COLO668 (cell line): ENCODE measurements around the gene TBC1D2B.
A peak's percentile ranks its signal among the peaks of the same experiment; 100 is the strongest.
"Not testable (repeated sequence)": the region's sequence is repeated elsewhere in the genome, so short reads cannot be mapped to it uniquely, and the experiment has no call there.

Experiments
- DNase-seq: peaks from one replicate; lab custom pipeline; 2025; ENCODE audit not compliant: unreplicated experiment; lab: John Stamatoyannopoulos, UW

The TBC1D2B gene

DNA sequence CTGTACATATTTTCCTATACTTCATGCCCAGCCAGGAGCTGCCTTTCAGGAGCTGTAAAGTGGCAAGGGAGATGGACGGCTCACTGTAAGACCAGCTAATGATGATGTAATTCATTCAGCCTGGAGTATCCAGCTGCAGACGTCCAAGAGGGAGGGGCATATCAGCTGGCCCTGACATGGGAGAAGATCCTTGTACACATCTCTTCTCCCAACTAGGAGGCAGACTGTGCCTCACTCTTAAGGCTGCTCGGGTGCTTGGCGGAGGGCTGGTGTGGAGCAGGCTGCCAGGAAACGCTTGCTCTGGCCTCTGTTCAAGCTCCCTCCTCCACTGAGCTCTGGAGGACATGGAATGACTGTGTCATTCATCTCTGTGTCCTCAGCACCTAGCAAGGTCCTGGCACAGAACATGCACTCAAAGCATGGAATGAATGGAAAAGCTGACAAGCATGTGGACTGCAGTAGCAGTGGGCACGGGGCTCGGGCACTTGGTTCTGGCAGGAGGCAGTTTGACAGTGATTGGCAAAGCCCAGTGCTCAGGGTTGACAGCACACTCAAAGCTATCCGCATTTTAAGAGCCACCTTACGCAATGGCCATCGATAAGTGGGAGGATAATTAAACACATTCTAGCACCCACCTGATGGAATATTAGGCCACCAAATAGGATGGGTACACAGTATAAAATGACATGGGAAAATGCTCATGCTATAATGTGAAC lies 72.4 kb downstream of the TBC1D2B start:
- peak; percentile 69 for DNase-seq

DNA sequence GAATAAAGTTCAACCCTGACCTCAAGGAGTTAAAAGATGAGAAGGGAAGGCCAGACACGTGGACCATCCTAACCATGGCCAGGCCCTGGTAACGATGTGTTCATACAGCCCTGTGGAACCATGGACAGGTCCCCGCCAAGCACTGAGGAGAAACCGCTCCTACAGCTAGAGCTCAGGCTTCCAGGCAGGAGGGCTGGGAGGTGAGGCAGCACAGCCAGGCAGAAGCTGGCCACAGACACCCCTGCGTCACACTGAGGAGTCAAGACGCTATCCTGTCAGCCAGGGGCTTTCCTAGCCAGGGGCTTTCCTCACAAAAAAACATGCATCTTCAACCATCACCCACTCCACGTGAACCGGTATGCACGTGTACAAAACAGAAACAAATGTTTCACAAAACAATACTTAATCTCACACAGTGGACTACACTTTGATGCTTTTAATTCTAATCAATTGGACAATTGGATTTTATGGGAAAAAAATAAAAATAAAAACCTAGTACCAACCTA lies 73.2 kb downstream of the TBC1D2B start:
- DNase-seq: peak; percentile 35

DNA sequence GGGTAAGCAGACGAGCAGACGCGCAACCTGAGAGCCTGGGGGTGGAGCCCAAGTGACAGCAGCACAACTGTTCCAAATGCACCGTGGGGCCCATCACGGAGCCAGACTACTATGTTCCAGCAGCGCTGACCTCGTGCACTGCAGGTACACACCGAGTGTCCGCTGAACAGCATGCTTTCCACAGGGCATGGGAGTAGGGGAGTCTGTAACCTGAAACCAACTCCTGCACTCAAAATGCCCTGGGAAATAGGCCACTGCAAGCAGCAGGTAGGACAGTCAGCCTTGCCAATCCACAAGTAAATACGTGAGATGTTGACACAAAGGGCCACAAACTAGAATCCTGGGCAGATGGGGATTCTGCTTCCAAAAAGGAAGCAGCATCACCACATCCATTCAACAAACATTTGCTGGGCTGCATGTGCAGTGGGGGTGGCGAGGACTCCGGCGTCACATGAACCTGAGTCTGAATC lies 73.9 kb downstream of the TBC1D2B start:
- DNase-seq: peak; percentile 88

DNA sequence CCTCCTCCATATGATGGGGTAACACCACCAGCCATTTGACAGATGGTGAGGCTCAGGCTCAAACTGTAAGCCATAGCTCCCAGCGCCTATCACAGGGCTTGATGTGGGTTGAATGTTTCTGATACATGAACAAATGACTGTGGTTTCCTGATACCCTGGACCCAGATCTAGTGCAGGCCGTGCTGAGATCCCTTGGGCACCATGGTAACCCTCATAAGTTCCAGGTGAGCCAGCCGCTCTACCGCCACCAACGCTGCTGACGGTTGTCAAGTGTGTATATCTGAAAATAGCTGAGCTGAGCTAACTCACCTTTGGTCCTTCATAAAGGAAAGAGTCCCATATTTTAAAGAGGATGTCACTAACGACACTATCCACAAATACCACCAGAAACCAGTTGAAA lies 74.5 kb downstream of the TBC1D2B start:
- no peak for DNase-seq

DNA sequence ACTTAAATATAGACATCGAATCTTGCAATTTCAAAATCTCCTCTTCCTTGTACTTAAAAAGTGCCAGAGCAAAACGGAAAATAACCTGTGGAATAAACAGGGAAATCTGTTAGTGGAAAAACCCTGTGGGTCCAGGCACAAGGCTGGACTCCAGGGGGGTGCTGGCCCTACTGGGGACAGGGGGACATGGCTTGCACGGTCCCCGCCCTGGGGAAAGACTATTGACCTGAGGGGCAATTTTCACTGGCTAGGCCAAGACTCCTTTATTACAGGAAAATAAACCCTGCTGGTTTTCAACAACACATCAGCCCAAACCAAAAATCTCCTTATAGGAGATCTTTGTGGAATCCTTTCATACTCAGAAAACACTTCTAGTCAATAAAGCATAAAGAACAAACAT lies 75.9 kb downstream of the TBC1D2B start:
- no peak for DNase-seq

DNA sequence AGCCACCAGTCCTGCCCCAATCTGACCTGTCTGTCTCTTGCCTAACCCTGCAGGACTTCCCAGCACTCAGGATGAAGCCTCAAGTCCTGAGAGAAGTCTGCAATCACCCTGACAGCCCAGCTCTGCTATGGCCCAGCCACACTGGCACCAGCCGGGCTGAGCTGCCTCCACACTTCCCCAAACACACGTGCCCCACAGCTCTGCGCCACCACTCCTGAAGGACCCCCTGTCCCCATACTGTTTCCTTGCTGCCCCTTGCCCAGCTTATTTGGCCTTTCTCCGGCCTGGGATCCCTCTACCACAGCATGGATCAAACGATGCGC lies 76.6 kb downstream of the TBC1D2B start:
- no peak for DNase-seq

DNA sequence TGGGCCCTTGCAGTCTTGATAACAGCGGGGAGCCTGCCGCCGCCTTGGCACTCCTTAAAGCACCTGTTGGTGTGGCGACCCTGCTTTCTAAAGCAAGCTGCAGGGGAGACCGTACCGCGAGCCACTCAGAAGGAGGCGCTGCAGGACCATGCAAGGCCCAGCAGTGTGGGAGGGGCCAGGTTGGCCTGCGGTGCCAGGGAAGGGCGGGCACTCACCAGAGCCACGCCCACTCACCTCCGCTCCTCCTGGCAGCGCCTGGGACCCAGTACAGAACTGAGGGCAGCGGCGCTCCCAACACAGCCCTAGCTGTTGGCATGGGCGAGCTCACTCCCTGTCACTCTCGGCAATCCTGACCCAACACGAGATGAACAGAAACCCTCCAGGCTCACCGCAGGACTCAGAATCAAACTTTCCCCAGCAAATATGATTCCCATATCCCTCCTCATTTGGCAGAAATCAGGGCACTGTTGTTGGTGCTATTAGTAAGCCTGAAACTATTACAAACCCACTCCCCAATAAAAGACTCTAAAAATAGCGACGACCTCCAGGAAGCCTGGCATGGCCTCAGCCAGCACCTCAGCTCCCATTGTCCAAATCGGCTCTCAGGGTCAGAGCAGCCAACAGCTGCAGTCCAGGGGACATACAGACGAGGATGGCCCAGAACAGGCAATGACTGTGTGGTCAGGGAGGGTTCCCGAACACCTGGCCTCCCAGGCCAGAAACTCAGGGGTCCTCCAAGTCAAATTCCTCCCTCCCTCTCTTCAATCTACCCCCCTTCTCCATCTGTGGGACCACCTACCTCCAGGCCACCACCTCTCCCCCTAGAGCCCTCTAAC lies 77.2 kb downstream of the TBC1D2B start:
- DNase-seq: peak; percentile 23

DNA sequence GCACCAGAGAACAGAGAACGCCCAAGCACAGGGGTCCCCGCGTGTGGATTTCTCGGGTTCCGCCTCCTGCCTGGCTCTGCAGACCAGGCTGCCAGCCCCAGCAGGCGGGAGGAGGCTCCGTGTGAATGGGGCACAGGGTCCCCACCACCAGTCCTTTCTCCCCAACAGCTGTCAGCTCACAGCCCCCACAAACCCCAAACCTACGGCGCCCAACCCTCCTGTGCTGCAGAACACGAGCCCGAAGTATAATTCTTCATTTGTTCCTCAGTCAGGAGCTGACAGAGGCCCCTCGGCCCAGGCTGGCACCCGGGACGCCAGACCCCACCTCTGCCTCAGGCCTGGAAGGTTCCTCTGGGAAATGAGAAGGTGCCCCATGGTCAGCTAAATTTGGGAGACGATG lies 78.0 kb downstream of the TBC1D2B start:
- no peak for DNase-seq

DNA sequence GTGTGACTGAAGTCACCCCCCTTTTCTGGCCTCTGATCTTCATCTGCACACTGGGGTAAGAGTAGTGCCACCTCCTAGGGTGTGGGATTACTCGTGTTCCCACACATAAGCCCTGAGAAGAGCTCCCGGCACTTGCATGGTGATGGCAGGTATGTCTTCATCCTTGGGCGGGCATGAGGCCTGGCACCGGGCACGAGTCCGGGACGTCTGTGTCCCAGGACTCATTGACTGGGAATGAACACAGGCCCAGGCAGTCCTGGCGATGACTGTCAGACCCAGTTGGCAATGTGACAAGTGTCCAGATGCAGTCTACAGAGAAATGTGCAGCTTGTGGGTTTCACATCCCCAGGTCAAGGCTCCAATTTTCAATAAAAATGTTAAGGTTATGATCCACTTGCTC lies 78.9 kb downstream of the TBC1D2B start:
- no peak for DNase-seq

DNA sequence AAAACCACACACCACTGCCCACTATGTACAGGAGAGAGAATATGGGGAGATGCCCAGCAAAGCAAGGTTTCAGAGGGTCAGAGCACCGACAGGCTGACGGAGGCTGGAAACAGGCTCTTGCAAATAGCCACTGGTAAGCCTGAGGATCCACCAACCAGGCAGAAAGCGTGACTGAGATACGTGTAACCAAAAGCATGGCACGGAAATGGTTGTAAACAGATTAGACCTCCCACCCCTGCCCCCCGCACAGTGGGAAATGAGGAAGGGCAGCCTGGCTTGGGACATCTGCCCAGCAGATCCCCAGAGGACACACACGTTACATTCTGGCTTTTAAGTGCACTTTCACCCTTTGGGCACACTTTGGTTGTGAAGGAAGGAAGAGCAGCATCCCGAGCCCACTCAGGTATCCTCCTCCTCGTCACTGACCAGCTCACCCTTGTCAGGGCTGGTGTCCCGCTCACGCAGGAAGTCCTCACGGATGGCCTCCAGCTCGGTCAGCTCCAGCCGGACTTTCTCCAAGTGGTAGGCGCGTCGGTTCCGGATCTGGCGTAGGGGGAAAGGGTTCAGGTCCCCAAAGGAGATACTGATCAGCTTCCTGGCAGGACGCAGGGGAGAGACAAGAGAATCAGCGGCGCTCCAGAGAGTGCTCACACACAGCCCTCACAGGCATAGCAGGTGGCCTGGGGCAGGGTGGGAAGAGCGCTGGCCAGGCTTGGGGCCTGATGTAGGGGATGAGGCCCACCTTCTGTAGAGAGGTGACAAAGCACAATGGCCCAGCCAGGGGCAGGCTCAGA lies 79.6 kb downstream of the TBC1D2B start:
- DNase-seq: not testable (repeated sequence)

DNA sequence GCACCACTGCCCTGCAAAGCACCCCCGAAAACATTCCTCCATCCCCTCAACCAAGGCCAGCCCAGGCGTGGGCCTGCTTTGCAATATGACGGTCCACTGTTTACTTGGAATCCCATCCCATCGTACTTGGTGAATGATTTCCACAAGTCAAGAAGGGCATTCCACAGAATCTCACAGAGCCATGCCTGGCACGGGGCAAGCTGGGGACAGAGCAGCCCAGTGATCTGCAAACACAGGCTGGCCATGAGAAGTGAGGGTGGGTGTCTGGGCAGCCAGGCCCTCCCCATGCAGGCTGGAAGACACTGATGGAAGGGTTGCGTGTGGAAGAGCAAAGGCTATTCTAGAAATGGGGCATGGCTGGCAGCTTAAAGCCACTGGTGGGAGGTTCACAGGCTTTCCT lies 80.3 kb downstream of the TBC1D2B start:
- not testable (repeated sequence) for DNase-seq

DNA sequence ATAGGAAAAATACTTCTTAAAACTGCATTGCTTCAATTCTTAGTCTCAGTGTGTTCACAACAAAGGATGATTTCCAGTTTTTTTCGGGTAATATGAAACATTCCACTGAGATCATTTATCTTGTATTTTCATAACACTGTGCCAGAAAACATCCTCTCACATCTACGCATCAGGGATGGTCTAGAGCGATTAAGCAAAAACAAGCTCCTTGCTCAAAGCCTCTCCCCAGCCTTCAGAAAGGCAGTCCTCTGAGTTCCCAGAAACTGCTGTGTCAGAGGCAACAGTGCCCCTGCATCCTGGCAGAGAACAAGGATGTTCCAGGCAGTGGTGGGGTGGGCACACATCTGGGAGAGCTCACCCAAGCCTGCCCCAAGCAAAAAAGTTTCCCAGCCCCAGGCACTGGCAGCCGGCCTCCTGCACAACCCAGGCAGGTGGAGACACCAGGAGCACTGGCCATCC lies 80.8 kb downstream of the TBC1D2B start:
- DNase-seq: not testable (repeated sequence)

DNA sequence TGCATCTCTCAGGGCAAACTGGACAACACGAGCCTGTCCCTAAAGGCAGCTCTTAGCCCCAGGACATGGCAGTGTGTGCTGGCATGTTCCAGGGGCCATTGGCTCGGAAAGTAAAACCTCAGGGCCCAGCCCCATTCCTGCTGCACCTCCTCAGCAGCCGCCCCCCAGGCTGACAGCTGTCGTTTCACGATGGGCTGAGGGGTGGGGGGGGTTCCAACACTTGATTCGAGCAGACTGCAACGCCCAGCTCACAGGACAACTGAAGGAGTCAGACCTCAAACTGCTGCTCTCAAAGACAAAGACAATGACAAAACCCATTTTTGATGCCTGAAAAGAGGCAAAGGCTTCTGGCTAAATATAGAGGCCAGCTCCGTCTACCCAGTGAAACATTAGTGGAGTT lies 81.3 kb downstream of the TBC1D2B start:
- not testable (repeated sequence) for DNase-seq

DNA sequence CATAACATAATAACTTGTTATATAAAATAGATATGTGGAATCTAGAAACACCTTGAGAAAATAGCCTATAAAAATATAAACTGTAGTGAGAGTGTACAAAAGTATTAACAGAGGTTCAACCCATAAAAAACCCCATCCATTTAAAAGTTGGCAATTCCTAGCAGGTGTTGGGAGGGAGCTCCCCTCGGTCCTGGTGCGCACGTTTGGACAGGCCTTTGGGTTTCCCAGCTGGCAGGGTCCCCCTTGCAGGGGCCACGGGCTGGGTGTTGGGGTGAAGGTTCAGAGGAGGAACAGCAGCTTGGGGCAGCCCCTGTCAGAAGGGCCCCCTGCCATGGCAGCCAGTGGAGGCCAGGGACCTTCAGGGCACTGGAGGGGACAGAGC lies 82.0 kb downstream of the TBC1D2B start:
- not testable (repeated sequence) for DNase-seq

DNA sequence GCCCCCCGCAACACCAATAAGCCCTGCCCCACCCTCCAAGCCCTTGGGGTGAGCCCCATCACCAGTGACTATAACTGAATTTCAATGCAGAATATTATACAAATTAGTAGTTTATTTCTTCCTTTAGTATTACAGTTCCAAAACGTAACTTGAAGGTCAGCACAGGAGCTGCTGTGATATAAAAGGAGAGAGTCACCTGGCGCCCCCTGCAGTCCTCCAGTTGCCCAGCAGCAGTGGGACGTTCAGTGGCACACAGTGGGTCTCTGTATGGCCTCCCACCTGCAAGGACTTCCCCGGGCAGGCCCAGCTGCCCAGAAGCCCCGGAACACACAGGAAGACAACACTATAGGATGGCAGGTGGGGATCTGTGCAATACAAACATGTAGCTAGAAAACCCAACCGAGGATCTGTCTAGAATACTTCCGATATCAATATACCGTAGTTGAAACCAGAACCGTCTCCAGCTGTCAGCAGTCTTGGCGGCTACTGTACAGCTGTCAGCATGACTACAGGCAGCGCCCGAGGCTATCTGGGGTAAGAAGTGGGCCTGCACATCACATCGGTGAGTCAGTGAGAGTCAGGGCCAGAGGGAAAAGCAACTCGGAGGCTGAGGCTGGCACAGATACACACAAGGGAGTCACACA lies 82.5 kb downstream of the TBC1D2B start:
- DNase-seq: peak; percentile 97

DNA sequence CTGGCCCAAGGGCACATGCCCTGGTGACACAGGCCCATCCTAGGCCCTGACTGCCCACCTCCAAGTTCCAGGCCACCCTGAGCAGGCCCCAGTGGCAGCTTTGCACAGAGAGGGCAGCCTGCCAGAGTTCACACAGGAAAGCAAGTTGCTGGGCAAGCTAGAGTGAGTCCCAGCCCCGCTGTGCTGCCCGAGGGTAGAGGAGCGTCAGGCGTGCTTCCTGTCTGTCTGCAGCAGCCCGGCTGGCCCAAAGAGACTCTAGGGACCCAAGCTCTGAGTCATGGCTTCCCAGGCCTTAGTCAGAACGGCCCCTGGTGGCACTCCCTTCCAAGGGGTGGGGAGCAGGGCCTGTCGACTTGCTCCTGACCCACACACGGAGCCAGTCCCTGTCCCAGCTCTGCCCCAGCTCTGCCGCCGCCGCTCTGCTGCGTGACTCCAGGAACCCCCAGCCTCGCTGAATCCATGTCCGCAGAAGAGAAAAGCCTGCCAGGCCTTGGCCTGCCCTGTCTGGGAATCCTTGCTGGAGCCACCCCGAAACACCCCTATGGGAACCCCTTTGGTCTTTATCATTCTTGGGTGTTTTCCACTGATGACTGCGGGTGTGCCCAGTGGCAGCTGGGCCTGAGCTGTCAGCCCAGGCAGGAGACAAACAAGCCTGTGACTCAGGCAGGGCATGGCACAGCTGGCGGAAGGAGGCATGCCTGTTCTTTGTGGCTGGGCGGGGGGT lies 83.4 kb downstream of the TBC1D2B start:
- peak; percentile 72 for DNase-seq

DNA sequence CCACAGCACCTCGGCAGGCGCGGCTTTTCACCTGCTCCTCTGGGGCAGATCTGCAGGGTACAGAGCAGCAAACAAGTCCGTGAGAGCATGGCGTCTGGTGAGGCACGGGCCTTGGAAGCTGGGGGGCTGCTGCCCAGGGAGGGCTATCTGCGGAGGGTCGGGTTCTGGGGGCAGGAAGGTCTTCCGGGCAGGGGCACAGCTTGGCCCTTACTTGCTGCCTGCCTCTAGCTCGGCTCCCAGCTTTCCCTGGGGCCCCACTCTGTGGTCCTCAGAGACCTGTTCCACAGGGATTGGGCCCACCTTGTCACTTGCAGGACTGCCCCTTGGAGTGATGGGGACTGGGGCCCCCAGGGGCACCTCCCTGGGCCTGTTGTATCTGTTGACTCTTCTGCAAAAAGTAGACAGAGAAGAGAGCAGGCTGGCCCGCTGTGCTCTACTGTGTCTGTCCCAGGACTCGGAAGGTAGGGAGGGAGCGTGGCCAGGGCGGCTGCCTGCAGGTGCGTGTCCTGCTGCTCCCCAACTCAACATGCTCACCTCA lies 84.1 kb downstream of the TBC1D2B start:
- no peak for DNase-seq

DNA sequence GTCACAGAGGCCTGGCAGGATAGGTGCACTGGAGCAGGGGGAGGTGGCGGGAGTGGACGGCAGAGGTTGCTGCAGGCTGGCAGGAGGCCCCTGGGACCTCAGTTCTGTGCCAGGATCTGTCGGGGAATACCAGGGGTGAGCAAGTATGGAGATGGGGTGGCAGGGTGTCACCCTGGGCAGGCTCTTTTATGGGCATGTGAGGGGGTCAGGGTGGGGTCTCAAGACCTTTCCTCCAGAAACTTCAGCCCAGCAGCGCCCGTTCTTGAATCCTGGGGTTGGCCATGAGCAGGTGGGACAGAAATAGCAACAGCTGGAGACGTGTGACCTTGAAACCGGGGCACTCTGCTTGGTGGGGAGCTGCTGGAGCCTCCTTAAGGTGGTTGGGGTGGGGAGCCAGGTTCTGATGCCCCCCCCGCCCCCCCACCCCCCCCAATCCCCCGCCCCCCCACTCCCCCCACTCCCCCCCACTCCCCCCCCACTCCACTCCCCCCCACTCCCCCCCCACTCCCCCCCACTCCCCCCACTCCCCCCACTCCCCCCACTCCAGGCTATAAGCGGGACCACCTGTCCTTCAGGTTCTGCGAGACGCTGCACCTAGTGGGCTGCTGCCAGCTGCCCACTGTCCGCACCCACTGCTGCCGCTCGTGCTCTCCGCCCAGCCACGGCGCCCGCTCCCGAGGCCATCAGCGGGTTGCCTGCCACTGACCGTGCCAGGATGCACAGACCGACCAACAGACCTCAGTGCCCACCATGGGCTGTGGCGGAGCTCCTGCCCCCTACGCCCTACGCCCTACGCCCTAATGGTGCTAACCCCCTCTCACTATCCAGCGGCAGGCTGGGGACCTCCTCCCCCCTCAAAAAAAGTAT lies 84.9 kb downstream of the TBC1D2B start:
- no peak for DNase-seq

DNA sequence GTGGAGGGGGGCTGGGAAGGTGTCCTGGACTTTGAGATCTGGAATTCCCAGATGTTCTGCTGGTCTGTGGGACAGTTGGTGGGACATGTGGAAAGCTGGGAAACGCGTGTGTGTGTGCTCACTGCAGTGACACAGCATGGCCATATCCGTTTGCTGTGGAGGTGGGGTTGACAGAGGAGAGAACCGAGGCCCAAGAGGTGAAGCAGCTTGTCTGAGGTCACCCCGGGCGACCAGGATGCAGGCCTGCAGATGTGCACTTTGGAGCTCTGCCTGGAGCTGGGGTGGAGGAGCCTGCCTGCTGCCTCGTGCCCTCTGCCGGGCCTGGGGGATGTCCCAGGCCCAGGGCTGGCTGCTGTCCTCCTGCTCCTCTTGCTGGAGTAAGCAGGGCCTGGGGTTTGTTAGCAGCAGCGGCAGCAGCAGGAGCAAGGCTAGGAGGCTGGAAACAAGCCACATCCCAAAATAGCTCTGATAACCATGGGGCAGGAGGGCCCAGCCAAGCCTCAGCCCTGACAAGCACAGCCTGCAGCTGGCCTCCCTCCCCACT lies 85.8 kb downstream of the TBC1D2B start:
- not testable (repeated sequence) for DNase-seq
